HG02943 (cell line): Measurements from ENCODE around the gene CFAP61.

Experiments used
- ATAC-seq: cut with Tn5 transposase; IDR thresholded peaks from one replicate; pipeline ENCODE4 v1.9.1; 2021; ENCODE audit warnings: mild to moderate bottlenecking, low read depth, moderate library complexity; ENCODE audit not compliant: unreplicated experiment

The CFAP61 gene

DNA sequence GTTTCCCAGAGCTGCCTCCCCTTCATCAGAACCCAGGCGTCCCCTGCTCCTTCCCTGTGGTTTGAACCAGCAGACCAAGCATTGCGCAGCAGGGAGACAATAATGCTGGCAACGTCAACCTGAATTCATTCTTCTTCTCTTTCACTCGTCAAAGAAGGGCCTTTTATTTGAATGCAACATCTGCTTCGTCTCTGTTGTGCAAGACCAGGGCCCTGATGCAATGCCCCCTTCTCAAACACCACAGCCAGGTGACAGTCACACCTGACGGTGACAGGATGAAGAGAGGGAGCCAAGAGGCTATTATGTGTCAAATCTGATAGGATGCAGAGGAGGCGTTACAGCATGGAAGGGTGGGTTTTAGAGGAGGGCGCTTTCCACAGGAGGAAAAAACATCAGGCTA lies 323.5 kb downstream of the CFAP61 start:
- no peak for ATAC-seq

DNA sequence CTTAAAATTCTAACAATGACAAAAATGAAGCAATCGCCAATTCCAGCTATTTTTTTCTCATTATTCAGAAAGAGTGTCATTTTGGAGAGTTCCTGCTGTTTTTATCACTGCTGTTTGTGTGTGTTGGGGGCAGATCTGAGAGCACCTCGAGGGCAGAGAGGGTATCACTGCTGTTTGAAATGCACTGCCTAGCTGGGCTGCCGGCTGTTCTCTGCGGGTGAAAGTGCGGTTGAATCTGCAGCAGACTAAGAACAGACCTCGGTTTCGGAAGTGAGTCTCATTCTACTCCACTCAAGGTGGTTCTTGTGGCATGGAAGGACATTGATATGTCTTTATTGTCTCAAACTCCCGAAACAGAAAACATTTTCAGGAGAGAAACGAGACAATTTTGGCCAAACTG lies 333.9 kb downstream of the CFAP61 start:
- ATAC-seq, result no peak

DNA sequence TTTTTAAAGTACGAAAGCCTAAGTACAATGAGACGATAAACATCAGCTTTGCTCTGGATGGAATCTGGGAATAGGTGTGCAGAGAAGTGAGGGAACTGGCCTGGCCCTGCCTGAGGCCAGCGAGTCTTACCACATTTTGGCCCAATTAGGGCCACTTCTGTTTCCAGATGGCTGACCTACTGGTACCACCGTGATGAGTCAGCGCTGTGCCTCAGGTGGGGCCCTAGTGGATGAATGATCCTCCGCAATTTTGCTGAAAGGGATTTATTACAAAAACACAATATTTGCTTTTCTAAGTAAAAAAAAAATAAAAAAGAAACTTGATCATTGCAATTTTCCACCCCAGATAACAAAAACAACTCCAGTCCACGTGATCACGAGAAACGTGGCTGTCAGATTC lies 338.1 kb downstream of the CFAP61 start:
- no peak for ATAC-seq

DNA sequence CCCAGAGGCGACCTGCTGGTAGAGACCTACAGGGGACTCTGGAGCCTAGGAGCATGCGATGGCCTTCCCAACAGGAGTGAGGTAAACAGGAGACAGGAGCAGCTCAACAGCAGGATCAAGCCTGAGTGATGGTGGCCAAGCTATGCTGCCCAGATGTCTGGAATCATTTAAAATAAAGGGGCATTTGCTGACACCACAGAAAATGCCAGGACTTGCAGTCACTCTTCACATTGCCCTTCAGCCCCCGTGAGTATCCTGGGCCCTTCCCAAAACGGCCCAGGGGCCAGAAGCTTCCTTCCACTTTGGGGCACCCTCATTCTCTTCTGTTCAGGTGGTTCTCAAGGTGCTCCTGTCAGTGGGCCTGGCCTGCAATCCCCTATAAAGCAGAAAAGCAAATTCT lies 338.8 kb downstream of the CFAP61 start:
- no peak for ATAC-seq

DNA sequence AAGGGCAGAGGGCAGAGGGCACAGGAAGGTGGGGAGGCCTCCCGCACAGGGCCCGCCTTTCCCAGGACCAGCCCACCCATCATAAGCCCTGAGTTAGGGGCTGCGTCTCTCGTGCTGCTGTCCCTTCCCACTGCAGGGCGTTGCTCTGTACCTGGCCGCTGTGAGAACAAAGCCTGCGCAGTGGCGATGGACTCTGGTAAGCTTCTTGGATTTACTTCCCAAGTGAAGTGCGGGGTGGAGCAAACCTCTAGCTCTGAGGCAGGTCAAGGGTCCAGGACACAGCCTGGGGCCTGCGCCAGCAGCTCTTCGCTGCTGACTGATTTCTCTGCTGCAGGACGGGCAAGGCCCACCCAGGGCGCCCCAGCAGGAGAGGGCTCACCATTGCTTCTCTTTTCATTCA lies 339.4 kb downstream of the CFAP61 start:
- no peak for ATAC-seq

DNA sequence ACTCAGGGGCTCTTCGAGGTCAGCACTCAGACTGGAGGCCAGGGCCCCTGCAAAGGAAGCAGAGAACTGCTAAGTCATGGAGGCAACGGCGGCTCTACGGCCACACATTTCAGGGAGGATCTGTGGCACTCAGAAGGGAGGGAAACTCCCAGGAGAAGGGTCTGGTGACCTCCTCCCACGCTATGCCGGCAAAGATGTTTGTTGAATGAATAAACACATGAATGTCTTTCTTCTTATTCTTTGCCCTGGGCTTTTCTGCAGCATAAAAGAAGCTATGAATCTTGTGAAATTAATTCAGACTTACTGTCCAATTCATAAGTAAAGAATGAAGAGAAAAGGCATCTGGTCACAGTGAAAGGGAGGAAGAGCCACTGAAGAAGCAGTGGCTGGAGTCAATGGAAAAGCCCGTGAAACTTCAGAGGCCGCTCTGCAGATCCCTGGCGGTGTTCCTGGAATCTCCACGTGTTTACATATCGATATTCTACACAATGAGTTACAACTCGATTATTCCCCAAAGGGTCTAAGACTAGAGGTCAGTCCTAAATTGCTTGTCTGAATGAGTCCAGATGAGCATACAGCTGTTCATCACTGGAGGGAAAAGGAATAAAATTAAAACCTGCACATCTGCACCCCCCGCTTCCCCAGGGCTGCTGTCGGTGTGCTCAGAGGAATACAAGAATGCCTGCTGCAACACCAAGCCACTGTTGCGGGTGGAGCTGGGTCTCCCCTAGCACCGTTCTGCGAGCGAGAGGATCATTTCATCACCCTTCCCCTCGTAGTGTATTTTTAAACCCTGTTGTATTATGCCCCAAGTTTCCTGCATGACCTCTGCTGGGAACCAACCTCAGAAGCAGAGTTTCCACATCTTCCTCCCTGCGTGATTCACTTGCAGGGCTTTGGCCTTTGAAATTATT lies 341.1 kb downstream of the CFAP61 start:
- no peak for ATAC-seq

DNA sequence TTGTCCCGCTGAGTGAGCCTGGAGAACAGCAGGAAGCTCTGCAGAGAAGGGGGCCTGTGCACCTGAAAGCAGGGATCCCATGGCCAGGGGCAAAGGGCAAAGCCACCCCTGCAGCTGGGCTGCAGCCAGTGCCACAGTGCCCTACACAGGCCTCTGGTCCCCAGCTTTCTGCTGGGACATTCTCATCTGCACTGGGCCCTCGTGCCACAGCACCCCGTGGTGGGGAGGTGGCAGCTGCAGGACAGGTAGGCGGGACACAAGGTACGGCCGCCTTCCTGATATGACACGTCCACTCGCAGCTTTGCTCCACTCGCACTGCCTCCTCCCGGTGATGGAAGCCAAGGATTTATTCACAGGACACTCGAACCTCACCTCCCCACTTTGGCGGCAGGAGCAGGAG lies 342.8 kb downstream of the CFAP61 start:
- no peak for ATAC-seq

DNA sequence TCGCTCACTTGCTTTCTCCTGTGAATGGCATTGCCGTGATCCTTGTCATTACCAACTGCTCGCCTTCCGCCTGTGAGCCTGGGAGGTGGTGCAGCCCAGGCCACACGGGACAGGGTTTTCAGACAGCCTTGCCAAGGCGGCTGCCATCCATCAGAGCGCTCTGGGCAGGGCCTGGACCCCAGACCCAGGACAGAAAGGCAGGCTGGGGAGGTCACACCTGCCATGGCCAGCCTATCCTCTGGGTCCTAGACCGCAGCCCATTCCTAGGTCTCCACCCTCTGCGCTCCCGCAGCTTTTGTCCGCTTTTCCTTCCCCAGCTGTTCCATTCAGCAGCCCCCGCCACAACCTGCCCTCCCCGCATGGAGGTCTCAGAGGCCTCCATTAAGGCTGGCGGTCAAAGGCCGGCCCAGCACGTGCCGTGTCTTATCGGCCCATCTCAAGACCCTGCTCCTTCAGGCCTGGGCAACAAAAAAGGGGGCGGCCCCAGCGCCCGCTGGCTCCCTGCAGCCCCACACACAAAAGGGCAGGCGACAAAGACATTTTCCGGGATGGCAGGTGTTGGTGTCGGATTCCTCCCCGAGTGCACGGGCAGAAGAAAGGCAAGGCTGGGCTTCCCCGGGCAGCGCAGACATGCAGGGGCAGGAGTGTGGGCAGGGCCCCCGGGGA lies 343.7 kb downstream of the CFAP61 start:
- no peak for ATAC-seq

DNA sequence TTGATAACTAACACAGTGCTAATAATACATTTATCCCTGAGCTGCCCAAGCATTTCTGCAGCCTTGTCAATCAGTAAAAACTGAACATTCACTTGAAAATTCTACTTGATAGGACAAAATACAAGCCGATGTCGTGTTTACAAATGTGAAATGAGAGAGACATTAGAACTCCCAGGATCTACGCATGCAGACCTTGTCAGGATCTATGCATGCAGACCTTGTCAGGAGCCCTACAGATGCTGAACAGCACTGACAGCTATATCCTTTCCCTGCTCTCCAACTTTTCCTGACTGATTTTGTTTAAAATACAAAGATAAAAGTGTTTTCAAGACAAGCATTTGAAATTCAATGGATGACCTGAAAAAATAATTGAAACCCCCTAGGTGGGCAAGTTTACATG lies 344.5 kb downstream of the CFAP61 start:
- no peak for ATAC-seq

DNA sequence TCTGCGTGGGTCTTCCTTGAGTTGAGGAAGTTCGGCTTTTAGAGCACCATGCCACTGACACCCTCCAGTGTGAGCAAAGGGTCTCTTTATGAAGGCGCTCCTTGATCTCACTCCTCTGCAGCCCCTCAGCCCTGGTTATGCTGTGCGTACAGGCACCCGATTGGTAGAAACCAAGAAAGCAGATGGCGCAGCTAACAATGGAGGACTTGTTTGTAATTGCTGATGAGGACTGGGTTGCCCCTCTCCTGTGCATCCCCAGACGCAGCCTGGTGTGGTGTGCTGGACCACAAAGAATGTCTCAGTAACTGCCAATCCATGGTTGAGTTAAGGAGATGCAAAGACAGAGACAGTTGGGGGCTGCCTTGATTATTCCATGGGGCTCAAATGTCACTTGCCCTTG lies 345.8 kb downstream of the CFAP61 start:
- no peak for ATAC-seq

DNA sequence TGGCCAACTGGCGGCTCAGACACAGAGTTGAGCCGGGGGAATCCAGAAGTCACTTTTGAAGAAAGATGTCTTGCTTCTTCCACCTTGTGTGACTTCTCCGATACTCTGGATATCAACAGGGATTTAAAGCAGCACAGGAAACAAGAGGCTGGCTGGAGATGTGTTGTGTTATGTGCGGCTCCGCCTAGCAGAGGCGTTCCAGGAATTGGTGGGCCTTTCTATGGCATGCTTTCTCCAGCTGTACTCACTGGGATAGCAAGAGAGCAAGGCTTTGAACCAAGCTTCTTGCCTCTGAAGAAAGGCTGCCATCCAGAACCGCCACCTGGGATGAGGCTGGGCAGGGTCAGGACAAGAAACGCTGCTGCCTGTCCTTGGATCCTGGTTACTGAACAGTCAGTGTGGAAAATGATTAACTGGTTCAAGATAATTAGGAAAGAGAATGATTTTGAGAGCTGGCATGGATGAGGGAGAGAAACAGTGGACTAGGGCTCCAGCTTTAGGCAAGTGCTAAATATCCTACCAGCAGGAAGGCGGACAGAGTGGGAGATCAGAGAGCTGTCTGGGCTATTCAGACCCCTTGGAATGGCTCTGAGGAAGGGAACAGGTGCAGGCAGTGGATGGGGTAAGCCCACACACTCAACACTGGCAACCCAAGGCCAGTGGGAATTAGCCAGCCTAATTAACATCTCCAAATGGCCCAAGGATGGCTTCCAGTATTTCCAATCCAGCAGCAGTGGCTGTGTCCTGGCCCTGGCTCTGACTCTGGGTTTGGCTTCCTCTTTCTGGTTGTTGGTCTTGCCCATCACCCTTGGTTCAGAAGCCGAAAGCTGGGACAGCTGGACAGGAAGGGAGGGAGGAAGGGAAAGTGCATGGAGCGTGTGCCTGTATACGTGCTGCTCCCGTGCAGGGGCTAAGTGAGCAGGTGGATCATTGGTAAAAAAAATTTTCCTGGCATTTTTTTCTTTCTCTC lies 347.5 kb downstream of the CFAP61 start:
- no peak for ATAC-seq

DNA sequence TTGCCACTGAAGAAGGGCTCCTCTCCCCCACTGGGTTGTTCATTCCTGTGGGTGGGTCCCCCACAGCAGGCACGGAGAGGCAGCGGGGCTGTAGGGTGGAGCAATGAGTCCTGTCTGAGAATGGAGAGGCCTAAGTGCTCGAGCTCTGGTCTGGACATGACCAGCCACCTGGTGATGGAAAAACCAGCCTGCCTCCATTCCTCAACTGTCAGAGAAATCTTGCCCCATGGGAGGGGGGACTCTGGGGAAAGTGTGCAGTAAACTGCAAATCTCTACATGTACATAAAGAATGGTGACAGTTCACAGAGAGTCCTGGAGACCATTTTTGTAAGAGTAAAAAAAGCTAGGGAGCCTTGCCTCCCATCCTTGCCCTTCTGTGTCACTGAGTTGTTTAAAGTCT lies 349.7 kb downstream of the CFAP61 start:
- ATAC-seq, result no peak

DNA sequence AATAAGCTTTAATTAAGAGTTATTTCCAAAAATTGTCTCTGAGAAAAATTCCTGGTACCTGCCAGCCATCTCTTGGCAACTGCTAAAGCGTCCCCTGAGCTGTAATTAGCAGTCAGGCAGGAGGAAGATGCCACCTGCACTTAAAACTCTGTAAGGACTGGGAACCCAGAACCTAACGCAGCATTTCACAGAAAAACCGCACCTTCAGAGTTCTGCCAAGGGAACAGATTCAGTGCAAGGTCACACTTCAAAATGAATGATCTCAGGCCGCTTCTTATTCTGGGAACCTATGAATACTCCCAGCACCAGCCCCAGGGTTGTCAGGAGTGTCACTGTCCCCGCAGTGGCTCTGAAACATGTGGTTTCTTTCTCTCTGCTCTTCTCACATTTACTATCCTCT lies 352.3 kb downstream of the CFAP61 start:
- no peak for ATAC-seq

DNA sequence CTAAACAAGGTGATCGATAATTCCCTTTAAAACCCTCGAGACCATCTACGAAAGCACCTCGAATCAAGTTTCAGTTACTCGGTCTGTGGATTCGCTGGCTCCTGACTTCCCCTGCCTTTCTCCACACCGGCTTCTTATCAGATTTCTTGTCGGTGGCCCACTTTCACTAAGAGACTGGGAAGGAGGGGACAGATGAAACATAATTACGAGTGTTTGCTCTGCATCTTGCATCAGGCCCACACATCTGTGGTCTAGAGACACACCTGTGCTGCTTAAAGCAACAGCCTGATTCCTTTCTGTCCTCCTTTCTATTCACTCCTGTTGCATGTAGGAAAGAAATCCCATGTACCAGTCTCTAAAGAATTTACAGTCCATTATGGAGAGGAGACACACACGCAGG lies 353.3 kb downstream of the CFAP61 start:
- no peak for ATAC-seq

DNA sequence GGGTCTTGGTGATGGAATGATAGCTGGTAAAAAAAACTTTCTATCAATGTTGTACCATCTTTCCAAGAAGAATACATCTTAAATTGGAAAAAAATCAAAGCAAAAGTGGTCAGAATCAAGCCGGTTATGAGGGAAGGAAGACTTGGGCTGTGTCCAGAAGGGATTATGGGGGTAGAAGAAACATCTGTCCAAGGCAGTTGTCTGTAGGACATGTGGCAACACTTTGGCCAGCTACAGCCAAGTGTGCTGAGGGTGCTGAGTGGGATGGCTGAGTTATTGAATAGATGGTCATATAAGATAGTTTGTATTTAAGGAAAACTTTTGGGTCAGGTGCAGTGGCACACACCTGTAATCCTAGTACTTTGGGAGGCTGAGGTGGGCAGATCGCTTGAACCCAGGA lies 354.0 kb downstream of the CFAP61 start:
- no peak for ATAC-seq

DNA sequence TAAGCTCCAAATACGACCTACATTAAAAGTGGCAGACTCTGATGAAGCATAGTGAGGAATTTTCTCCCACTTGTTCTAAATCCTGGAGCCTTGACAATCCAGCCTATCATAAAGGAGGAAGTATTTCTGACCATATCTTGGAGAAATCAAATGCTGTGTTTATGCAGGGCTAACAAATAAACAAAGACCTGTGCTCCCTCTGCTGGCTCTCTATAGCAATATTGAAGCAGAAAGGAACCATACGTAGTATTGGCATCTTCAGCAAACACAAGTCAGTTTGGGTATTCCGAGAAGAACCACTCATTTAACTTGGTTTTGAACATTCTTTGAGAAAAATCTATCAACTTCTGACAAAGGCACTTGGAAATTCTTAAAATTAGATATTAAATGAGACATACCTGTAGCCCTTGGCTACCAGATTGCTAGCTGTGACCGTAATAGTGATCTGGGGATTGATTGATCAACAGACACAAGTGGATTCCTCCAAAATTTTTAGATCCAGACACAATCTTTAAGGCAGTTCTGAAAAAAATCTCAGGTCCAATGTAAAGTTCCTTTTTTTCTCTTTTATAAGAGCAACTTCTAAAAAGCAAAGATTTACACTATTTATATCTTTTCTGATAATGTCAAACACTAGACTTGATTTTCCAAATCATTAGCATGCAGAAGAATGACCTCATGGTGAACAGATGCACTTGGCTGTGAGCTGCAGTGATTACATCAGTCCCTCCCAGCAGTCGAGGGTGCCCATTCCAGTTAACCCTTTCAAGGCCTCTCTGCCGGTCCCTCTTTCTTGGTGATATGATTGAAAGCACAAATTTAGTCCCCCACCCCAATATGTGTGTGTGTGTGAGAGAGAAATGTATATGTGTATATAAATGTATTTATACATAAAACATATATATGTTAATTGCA lies 355.8 kb downstream of the CFAP61 start:
- no peak for ATAC-seq

DNA sequence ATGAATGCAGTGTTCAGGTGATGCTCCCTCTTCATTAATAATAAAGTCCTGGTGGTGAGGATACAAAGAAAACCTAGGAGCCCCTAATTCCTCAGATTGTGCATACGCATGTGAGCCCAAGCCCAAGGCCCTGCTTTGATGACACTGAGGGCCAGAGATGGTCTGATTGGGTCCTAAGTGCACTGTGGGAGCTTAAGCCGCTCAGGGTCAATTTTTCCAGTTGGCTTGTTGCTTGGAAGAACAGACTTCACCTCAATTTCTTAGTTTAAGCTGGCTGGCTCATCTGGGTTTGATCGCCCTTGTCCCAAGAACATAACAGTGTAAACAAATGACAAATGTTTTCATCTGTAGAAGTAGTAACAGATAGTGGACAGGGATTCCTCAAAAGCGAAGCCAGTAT lies 357.0 kb downstream of the CFAP61 start:
- ATAC-seq, result no peak
